ENCODE measurements around the gene OTX2. TPM values are rescaled to one million over a fixed set of nuclear protein-coding genes. Genes with fewer than 3 reads are reported as not detected.

The OTX2 gene
- total RNA-seq, 4 donors from 2014 or later: not detected

DNA sequence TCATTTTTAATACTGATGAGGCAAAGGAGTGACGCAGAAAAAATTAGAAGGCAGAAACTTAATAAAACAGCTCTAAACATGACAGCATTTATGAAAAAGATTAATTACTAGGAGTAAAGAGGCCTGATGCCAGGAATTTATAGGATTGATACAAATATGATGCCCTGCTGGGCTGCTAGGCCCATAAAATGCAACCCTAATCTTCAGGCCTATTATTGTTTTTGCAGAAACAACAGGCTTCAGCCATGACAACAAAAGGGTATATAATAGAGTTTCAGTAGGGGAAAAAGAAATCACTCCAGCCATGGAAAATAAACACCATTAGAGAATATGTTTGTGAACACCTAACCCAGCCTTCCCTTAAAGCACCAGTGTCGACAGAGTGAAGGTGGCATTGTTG, 50.6 kb downstream of the OTX2 start:
- Histone ChIP-seq H3K4me3 (no peak overlapping the region), H3K4me1 (no peaks in the 10 kb centered on the region), H3K36me3 (no peaks in the 10 kb centered on the region), H3K9me3 (no peaks in the 10 kb centered on the region), H3K27ac (no peak overlapping the region), H3K27me3 (no peaks in the 10 kb centered on the region)
- DNase-seq (ENCODE audit: low spot score in 2 of 2): no peak
- TF ChIP-seq EP300 (IDR thresholded peaks at IDR 0.05) (no peak), POLR2A (IDR thresholded peaks at IDR 0.05) (no peak)
- TF ChIP-seq, protein P1, sequence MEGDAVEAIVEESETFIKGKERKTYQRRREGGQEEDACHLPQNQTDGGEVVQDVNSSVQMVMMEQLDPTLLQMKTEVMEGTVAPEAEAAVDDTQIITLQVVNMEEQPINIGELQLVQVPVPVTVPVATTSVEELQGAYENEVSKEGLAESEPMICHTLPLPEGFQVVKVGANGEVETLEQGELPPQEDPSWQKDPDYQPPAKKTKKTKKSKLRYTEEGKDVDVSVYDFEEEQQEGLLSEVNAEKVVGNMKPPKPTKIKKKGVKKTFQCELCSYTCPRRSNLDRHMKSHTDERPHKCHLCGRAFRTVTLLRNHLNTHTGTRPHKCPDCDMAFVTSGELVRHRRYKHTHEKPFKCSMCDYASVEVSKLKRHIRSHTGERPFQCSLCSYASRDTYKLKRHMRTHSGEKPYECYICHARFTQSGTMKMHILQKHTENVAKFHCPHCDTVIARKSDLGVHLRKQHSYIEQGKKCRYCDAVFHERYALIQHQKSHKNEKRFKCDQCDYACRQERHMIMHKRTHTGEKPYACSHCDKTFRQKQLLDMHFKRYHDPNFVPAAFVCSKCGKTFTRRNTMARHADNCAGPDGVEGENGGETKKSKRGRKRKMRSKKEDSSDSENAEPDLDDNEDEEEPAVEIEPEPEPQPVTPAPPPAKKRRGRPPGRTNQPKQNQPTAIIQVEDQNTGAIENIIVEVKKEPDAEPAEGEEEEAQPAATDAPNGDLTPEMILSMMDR (IDR thresholded peaks at IDR 0.05): no peak
- 78 to 86% methylated on average over 2 of the region's 2 CpGs for WGBS, 2 donors

DNA sequence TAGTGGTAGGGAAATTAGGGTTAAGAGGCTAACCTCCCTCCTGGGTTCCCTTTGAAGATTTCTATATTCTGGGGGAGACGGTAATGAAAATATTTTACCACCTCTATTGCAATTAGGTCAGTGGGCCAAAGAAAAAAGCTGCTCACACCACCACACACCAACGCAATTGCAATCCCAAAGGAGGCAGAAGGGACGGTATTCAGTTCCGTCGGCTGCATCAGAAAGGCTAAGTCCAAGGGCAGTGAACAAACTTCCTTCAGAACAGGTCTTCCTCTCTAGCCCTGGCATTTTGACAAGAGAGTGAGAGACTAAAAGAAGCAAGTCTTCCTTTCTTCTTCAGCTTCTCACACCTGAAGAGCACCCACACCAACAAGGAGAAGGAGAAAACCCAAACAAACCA, 51.2 kb downstream of the OTX2 start:
- WGBS, 2 donors: 57 to 61% methylated on average over 5 of the region's 5 CpGs
- H3K4me3 ChIP-seq: no peak overlapping the region
- no peak overlapping the region for H3K27ac ChIP-seq
- TF ChIP-seq POLR2A (IDR thresholded peaks at IDR 0.05): no peak
- no peak for TF ChIP-seq EP300 (IDR thresholded peaks at IDR 0.05)
- TF ChIP-seq, protein P1 (IDR thresholded peaks at IDR 0.05): no peak
- no peaks in the 10 kb centered on the region for H3K9me3 ChIP-seq
- H3K36me3 ChIP-seq: no peaks in the 10 kb centered on the region
- no peaks in the 10 kb centered on the region for H3K27me3 ChIP-seq
- no peak for DNase-seq (ENCODE audit: low spot score in 2 of 2)
- no peaks in the 10 kb centered on the region for H3K4me1 ChIP-seq

DNA sequence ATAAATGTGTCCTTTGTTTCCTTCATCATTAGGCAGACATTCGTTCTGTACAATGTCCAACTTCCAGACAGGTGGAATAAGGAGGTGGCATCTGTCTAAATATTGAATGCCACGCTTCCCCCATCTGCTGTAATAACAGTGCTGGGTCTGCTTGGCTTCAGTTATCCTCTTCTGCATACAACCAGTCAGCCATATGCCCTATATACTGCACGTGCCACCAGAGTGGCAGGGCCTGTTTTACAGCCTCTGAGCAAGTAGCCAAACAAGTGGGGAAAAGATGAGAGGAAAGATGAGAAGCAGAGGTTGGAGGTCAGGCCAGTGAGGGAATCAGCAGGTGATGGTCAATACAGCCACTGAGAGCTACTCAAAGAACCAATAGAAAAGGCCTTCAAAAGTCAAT, 55.4 kb downstream of the OTX2 start:
- H3K4me3 ChIP-seq: no peak overlapping the region
- no peaks in the 10 kb centered on the region for H3K36me3 ChIP-seq
- H3K9me3 ChIP-seq: no peaks in the 10 kb centered on the region
- TF ChIP-seq, protein P1 (IDR thresholded peaks at IDR 0.05): no peak
- TF ChIP-seq EP300 (IDR thresholded peaks at IDR 0.05): no peak
- no peak for TF ChIP-seq POLR2A (IDR thresholded peaks at IDR 0.05)
- H3K27me3 ChIP-seq: no peaks in the 10 kb centered on the region
- 51 to 59% methylated on average over 3 of the region's 3 CpGs for WGBS, 2 donors
- no peak for DNase-seq (ENCODE audit: low spot score in 2 of 2)
- H3K27ac ChIP-seq: no peak overlapping the region
- H3K4me1 ChIP-seq: no peaks in the 10 kb centered on the region

DNA sequence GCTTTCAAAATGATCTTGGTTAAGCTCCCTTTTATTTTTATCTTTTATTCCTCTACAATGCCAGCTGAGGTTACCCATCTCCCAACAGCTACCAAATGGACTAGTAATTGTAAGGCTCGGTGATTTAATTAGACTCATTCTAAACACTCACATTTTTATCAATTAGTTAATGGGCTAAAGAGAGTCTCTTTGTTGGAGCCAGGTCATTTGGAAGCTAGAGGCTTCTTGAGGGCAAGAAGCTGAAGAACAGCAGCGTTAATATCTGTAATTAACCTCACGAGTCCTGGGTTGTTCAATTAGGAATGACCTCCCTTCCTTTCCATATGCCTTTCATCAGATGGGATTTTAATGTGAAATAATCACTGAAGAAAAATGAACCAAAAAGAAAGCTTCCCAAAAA, 56.9 kb downstream of the OTX2 start:
- H3K27ac ChIP-seq: no peak overlapping the region
- H3K27me3 ChIP-seq: no peaks in the 10 kb centered on the region
- H3K36me3 ChIP-seq: no peaks in the 10 kb centered on the region
- H3K4me3 ChIP-seq: no peak overlapping the region
- H3K9me3 ChIP-seq: no peaks in the 10 kb centered on the region
- TF ChIP-seq, protein P1 (IDR thresholded peaks at IDR 0.05): no peak
- TF ChIP-seq POLR2A (IDR thresholded peaks at IDR 0.05): no peak
- TF ChIP-seq EP300 (IDR thresholded peaks at IDR 0.05): no peak
- no peaks in the 10 kb centered on the region for H3K4me1 ChIP-seq
- WGBS, 2 donors: 44 to 62% methylated on average over 3 of the region's 3 CpGs
- no peak for DNase-seq (ENCODE audit: low spot score in 2 of 2)

DNA sequence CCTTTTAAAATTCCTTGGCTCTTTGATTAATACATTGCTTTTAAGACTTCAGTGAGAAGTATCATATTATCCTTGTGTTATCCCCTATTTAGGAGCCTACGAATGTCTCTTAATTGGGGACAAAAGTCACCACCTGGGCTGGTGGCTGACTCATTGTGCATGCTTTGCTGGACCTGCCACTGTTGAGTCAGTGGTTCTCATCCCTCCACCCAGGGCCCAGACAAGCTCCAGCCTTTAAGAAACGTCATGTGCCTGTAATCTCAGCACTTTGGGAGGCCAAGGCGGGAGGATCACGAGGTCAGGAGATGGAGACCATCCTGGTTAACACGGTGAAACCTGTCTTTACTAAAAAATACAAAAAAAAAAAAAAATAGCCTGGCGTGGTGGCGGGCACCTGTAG, 57.9 kb downstream of the OTX2 start:
- DNase-seq (ENCODE audit: low spot score in 2 of 2): no peak
- no peak overlapping the region for H3K27ac ChIP-seq
- 86 to 87% methylated on average over 7 of the region's 7 CpGs for WGBS, 2 donors
- no peaks in the 10 kb centered on the region for H3K4me1 ChIP-seq
- no peaks in the 10 kb centered on the region for H3K9me3 ChIP-seq
- H3K36me3 ChIP-seq: no peaks in the 10 kb centered on the region
- H3K27me3 ChIP-seq: no peaks in the 10 kb centered on the region
- no peak overlapping the region for H3K4me3 ChIP-seq
- TF ChIP-seq EP300 (IDR thresholded peaks at IDR 0.05): no peak
- TF ChIP-seq, protein P1 (IDR thresholded peaks at IDR 0.05): no peak
- no peak for TF ChIP-seq POLR2A (IDR thresholded peaks at IDR 0.05)

Data from tibial nerve (tissue), 4 donors.